Activated naive CD8-positive, alpha-beta T cell treated with anti-CD3 and anti-CD28 coated beads, Interleukin-2, amount 50 U/mL, for 24 hours (primary cell): ENCODE measurements around the gene TTR.

Experiments used
- ATAC-seq: fragments of 150-1000 bp; cut with Tn5 transposase; one replicate; pipeline ENCODE4 v1.10.0; 2021
- DNase-seq: peaks from one replicate; pipeline ENCODE4 v3.0.0; 2021
- H3K27ac Mint-ChIP-seq: one replicate; pipeline ENCODE4 v1.8.0; 2021; ENCODE audit warnings: mild to moderate bottlenecking, mixed read lengths
- H3K27me3 Mint-ChIP-seq: one replicate; pipeline ENCODE4 v1.8.0; 2021; ENCODE audit warnings: mixed read lengths
- H3K36me3 Mint-ChIP-seq: one replicate; pipeline ENCODE4 v1.8.0; 2021; ENCODE audit warnings: low read depth, mixed read lengths
- H3K4me1 Mint-ChIP-seq: one replicate; pipeline ENCODE4 v1.8.0; 2021; ENCODE audit warnings: mixed read lengths
- H3K4me3 Mint-ChIP-seq: one replicate; pipeline ENCODE4 v1.8.0; 2021; ENCODE audit warnings: mild to moderate bottlenecking, moderate library complexity, mixed read lengths
- H3K9me3 Mint-ChIP-seq: one replicate; pipeline ENCODE4 v1.8.0; 2021; ENCODE audit warnings: mixed read lengths

Gene TTR

DNA sequence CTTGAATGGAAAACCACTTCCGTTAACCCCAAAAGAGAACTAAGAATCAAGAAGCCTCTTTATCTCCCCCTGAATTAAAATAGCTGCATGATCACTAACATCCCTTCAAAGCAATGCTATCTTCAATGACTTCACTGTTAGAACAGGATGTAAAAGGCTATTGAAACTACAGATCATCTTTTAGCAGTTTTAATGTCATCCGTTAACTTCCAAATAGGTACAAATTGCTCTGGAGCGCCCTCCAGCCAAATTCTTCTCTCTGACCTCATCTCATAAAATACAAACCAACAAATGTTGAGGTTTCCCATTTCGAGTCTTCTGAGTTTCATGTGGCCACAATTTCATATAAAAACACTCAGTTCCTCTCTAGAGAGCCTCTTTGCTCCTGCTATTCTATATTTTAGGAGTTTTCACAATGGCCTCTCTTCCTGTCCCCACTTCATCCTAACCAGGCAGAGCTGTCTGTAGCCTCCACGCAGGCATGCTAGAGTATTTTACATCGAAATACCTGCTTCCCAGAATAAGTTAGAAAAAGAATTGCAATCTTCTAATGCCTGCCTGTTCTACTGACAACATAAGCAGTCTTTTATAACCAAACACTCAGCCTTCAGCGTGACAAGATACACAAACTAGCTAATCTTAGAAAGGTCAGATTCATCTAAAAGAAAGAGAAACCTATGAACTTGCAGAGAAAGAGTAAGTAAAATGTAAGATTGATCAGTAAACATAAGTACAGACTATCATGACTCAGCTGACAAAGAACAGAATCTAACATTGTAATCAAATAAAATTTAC lies 54.9 kb downstream of the TTR start:
- Mint-ChIP-seq H3K4me3 (no peak overlapping the region), H3K27me3 (peaks cover 18% of the 10 kb centered on the region), H3K4me1 (peaks cover 13% of the 10 kb centered on the region), H3K9me3 (no peaks in the 10 kb centered on the region), H3K36me3 (no peaks in the 10 kb centered on the region), H3K27ac (no peak overlapping the region)
- ATAC-seq (peak; percentile 21), DNase-seq (no peak)

DNA sequence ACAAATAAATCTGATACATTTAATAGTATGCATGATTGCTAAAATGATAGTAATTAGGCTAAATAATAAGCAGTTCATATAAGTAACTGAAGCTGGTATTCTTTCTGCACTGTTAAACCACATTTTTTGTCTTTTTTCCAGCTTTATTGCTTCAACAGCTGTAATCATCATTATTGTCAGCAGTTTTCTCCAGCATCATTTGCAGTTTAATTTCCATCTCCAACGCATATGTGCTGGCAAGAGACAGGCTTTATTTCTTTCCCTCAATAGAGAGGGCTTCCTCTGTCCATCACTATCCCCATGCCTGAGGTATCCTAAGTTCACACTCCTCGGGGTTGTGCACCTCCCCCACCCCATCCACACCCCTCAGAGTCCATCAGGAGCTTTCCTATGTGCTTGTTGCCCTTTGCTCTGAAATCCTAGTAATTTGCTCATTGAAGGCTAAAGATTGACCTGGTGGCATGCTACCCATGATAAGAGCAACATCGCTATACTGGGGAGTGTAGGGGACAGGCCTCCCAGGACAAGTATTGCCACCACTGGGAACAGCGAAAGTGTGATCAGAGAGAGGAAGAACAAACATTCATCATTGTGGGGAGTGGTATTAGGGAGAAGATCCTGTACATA lies 55.6 kb downstream of the TTR start:
- ATAC-seq (no peak), DNase-seq (no peak)
- Mint-ChIP-seq H3K9me3 (no peaks in the 10 kb centered on the region), H3K27ac (no peak overlapping the region), H3K4me1 (peaks cover 14% of the 10 kb centered on the region), H3K4me3 (no peak overlapping the region), H3K36me3 (no peaks in the 10 kb centered on the region), H3K27me3 (peaks cover 15% of the 10 kb centered on the region)
